Activated CD4-positive, alpha-beta T cell treated with anti-CD3 and anti-CD28 coated beads for 48 hours (primary cell): ENCODE data around the gene USP17L10.
"Not testable (repeated sequence)": the region's sequence is repeated elsewhere in the genome, so short reads cannot be mapped to it uniquely, and the experiment has no call there.

Source experiments
- DNase-seq: peaks from one replicate; pipeline ENCODE4 v3.0.0-alpha.2; 2020

The USP17L10 gene, protein sequence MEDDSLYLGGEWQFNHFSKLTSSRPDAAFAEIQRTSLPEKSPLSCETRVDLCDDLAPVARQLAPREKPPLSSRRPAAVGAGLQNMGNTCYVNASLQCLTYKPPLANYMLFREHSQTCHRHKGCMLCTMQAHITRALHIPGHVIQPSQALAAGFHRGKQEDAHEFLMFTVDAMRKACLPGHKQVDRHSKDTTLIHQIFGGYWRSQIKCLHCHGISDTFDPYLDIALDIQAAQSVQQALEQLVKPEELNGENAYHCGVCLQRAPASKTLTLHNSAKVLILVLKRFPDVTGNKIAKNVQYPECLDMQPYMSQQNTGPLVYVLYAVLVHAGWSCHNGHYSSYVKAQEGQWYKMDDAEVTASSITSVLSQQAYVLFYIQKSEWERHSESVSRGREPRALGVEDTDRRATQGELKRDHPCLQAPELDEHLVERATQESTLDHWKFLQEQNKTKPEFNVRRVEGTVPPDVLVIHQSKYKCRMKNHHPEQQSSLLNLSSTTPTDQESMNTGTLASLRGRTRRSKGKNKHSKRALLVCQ

GRCh38 chr4:9210357-9210756 lies at the start of gene USP17L10:
USP17L10 (plus strand) TSS chr4:9210657; CDS start chr4:9210657, 0 bp downstream.
- DNase-seq, result not testable (repeated sequence)

GRCh38 chr4:9165990-9166389 lies 44.5 kb upstream of the USP17L10 start:
- DNase-seq, result not testable (repeated sequence)

- not testable (repeated sequence) for DNase-seq
Measured at GRCh38 chr4:9169791-9170459, 40.5 kb upstream of the USP17L10 start, which contains the start of gene FAM90A26. FAM90A26 (plus strand) TSS chr4:9170409; CDS start chr4:9173173, 2,764 bp downstream.

- not testable (repeated sequence) for DNase-seq
Measured at GRCh38 chr4:9214701-9215100, 4.2 kb downstream of the USP17L10 start.

- not testable (repeated sequence) for DNase-seq
Measured at GRCh38 chr4:9215105-9215504, 4.6 kb downstream of the USP17L10 start, which contains the start of gene USP17L11. USP17L11 (plus strand) TSS chr4:9215405; CDS start chr4:9215405, 0 bp downstream.

DNA sequence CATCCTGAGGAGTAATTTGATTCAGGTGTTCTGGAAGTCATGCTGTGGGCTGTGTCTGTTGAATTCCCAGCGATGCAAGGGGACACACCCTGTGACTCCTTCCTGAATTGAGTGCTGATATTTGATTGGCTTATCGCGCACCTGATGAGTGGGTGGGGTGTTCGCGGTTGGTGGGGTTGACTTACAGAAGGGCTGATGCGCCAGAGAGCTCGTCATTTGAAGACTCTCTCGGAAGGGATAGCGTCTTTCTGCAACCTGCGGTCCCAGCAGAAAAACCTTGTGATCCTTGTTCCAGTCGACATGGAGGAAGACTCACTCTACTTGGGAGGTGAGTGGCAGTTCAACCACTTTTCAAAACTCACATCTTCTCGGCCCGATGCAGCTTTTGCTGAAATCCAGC lies 9.4 kb downstream of the USP17L10 start, which contains the start of gene USP17L12:
USP17L12 (plus strand) TSS at position 301 of the 400 bp plus-strand sequence; CDS start at position 301, 0 bp downstream.
- DNase-seq, result not testable (repeated sequence)

- DNase-seq, result not testable (repeated sequence)
Measured at GRCh38 chr4:9224596-9224995, 14.1 kb downstream of the USP17L10 start, which contains the start of gene USP17L13. USP17L13 (plus strand) TSS chr4:9224896; CDS start chr4:9224896, 0 bp downstream.

GRCh38 chr4:9230249-9230648 lies 19.8 kb downstream of the USP17L10 start:
- DNase-seq, result not testable (repeated sequence)

DNA sequence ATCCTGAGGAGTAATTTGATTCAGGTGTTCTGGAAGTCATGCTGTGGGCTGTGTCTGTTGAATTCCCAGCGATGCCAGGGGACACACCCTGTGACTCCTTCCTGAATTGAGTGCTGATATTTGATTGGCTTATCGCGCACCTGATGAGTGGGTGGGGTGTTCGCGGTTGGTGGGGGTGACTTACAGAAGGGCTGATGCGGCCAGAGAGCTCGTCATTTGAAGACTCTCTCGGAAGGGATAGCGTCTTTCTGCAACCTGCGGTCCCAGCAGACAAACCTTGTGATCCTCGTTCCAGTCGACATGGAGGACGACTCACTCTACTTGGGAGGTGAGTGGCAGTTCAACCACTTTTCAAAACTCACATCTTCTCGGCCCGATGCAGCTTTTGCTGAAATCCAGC lies 23.6 kb downstream of the USP17L10 start, which contains the start of gene USP17L15:
USP17L15 (plus strand) TSS at position 301 of the 400 bp plus-strand sequence; CDS start at position 301, 0 bp downstream.
- DNase-seq, result not testable (repeated sequence)

DNA sequence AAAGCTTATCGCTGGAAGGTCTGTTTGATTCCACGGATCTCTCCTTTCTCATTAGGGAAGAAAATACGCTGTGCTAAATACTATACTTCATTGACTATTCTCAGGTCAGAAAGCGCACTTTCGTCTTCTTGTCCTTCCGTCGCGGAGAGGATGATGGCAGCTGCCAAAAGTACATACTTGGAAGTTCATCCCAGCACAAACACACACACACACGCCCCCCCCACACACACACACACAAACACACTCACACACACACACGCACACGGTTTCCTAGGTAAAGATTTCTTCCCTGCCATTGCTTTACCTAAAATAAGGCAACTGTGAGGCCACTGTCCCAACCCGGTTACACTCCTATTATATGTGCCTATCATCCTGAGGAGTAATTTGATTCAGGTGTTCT lies 28.0 kb downstream of the USP17L10 start:
- DNase-seq, result not testable (repeated sequence)

GRCh38 chr4:9243579-9243978 lies 33.1 kb downstream of the USP17L10 start, which contains the start of gene USP17L17:
USP17L17 (plus strand) TSS chr4:9243879; CDS start chr4:9243879, 0 bp downstream.
- not testable (repeated sequence) for DNase-seq

DNA sequence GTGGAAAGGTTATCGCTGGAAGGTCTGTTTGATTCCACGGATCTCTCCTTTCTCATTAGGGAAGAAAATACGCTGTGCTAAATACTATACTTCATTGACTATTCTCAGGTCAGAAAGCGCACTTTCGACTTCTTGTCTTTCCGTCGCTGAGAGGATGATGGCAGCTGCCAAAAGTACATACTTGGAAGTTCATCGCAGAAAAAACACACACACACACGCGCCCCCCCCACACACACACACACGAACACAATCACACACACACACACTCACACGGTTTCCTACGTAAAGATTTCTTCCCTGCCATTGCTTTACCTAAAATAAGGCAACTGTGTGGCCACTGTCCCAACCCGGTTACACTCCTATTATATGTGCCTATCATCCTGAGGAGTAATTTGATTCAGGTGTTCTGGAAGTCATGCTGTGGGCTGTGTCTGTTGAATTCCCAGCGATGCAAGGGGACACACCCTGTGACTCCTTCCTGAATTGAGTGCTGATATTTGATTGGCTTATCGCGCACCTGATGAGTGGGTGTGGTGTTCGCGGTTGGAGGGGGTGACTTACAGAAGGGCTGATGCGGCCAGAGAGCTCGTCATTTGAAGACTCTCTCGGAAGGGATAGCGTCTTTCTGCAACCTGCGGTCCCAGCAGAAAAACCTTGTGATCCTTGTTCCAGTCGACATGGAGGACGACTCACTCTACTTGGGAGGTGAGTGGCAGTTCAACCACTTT lies 37.7 kb downstream of the USP17L10 start, which contains the start of gene USP17L18:
USP17L18 (plus strand) TSS at position 678 of the 728 bp plus-strand sequence; CDS start at position 678, 0 bp downstream.
- DNase-seq, result peak; percentile 3

GRCh38 chr4:9253078-9253477 lies 42.6 kb downstream of the USP17L10 start, which contains the start of gene USP17L19:
USP17L19 (plus strand) TSS chr4:9253378; CDS start chr4:9253378, 0 bp downstream.
- not testable (repeated sequence) for DNase-seq

- not testable (repeated sequence) for DNase-seq
Measured at GRCh38 chr4:9257824-9258223, 47.4 kb downstream of the USP17L10 start, which contains the start of gene USP17L20. USP17L20 (plus strand) TSS chr4:9258124; CDS start chr4:9258124, 0 bp downstream.
